Stimulated activated CD8-positive, alpha-beta memory T cell treated with anti-CD3 and anti-CD28 coated beads, Interleukin-7, amount 100 ng/mL, for 1 hour (primary cell): ENCODE results near the gene SDS.
A peak's percentile ranks its signal among the peaks of the same experiment; 100 is the strongest.
"Not testable (repeated sequence)": the region's sequence is repeated elsewhere in the genome, so short reads cannot be mapped to it uniquely, and the experiment has no call there.

Source experiments
- DNase-seq, 2 donors: peaks; one replicate each; pipeline ENCODE4 v3.0.0-alpha.2; 2020; ENCODE audit warnings: low read depth in 2 of 2

SDS gene

GRCh38 chr12:113378291-113378690 lies 25.4 kb downstream of the SDS start:
- DNase-seq = no peak

GRCh38 chr12:113374823-113375428 lies 28.8 kb downstream of the SDS start:
- no peak for DNase-seq

GRCh38 chr12:113373969-113374368 lies 29.7 kb downstream of the SDS start:
- no peak for DNase-seq

GRCh38 chr12:113373440-113373839 lies 30.2 kb downstream of the SDS start:
- no peak for DNase-seq

GRCh38 chr12:113372371-113372770 lies 31.3 kb downstream of the SDS start:
- no peak for DNase-seq

GRCh38 chr12:113371808-113372207 lies 31.9 kb downstream of the SDS start:
- DNase-seq = no peak

GRCh38 chr12:113370923-113371682 lies 32.6 kb downstream of the SDS start:
- DNase-seq = no peak

GRCh38 chr12:113369391-113369985 lies 34.2 kb downstream of the SDS start:
- DNase-seq = no peak

- no peak for DNase-seq
Observed at GRCh38 chr12:113368331-113368730, 35.4 kb downstream of the SDS start.

- no peak for DNase-seq
Observed at GRCh38 chr12:113366827-113367226, 36.9 kb downstream of the SDS start.

- DNase-seq = no peak
Observed at GRCh38 chr12:113365639-113366395, 37.9 kb downstream of the SDS start.

GRCh38 chr12:113364698-113365097 lies 39.0 kb downstream of the SDS start:
- no peak for DNase-seq

- no peak for DNase-seq
Observed at GRCh38 chr12:113361574-113362370, 41.9 kb downstream of the SDS start.

- DNase-seq = no peak
Observed at GRCh38 chr12:113359939-113360748, 43.5 kb downstream of the SDS start.

- no peak for DNase-seq
Observed at GRCh38 chr12:113359133-113359938, 44.4 kb downstream of the SDS start.

GRCh38 chr12:113358381-113359132 lies 45.1 kb downstream of the SDS start, which contains the start of gene PLBD2:
Gene PLBD2, plus strand, starts transcription at chr12:113358587. Its CDS starts 14 bp downstream, at chr12:113358601.
- peak; percentile 85 to 87 for DNase-seq

- DNase-seq = not testable (repeated sequence)
Observed at GRCh38 chr12:113354192-113354591, 49.5 kb downstream of the SDS start.

- no peak for DNase-seq
Observed at GRCh38 chr12:113351089-113351488, 52.6 kb downstream of the SDS start.
